ENCODE measurements around the gene LRFN5. TPM values are rescaled to one million over a fixed set of nuclear protein-coding genes. Genes with fewer than 3 reads are reported as not detected.
"Not testable (repeated sequence)": the region's sequence is repeated elsewhere in the genome, so short reads cannot be mapped to it uniquely, and the experiment has no call there.

The LRFN5 gene
- total RNA-seq, 1 experiment from 2014 or later: not detected

GRCh38 chr14:41749429-41749828 lies 142.8 kb downstream of the LRFN5 start:
- Mint-ChIP-seq H3K9me3 (ENCODE audit: unreplicated experiment) (no peaks in the 10 kb centered on the region), H3K4me1 (ENCODE audit: insufficient read depth, unreplicated experiment) (peaks cover 9% of the 10 kb centered on the region), H3K27me3 (ENCODE audit: insufficient read depth, unreplicated experiment) (no peaks in the 10 kb centered on the region), H3K4me3 (ENCODE audit: unreplicated experiment) (peak overlapping the region; percentile 61), H3K27ac (ENCODE audit: low read depth, unreplicated experiment) (peak overlapping the region; percentile 16), H3K36me3 (ENCODE audit: insufficient read depth, unreplicated experiment) (peaks cover 10% of the 10 kb centered on the region)
- intact Hi-C loops (cut with micrococcal nuclease): no loop called here
- no peak for TF ChIP-seq CTCF (IDR thresholded peaks at IDR 0.05; ENCODE audit: unreplicated experiment)
- ChIA-PET CTCF (no interaction called here), POLR2A (interaction anchor here (0.6 to 1.0 kb wide), 2 partner anchors 16 to 1754 kb away, joined by 3 read pairs; no protein-coding TSS in a partner anchor)
- no TSS peak for BruUV-seq (replicated peaks)
- DNase-seq (ENCODE audit: unreplicated experiment): peak; percentile 35

- H3K4me3 Mint-ChIP-seq (ENCODE audit: unreplicated experiment); BruUV-seq (replicated peaks); H3K4me1 Mint-ChIP-seq (ENCODE audit: insufficient read depth, unreplicated experiment); H3K36me3 Mint-ChIP-seq (ENCODE audit: insufficient read depth, unreplicated experiment); H3K27ac Mint-ChIP-seq (ENCODE audit: low read depth, unreplicated experiment); H3K27me3 Mint-ChIP-seq (ENCODE audit: insufficient read depth, unreplicated experiment); CTCF ChIA-PET; DNase-seq (ENCODE audit: unreplicated experiment); intact Hi-C loops (cut with micrococcal nuclease); H3K9me3 Mint-ChIP-seq (ENCODE audit: unreplicated experiment): not testable (repeated sequence)
- POLR2A ChIA-PET: interaction anchor here (1.0 kb wide), 1 partner anchor 15 kb away, joined by 3 read pairs; no protein-coding TSS in a partner anchor
Observed at GRCh38 chr14:41750575-41750974, 143.9 kb downstream of the LRFN5 start.

GRCh38 chr14:41758011-41758665 lies 151.5 kb downstream of the LRFN5 start:
- Mint-ChIP-seq H3K9me3 (ENCODE audit: unreplicated experiment) (no peaks in the 10 kb centered on the region), H3K4me3 (ENCODE audit: unreplicated experiment) (no peak overlapping the region), H3K4me1 (ENCODE audit: insufficient read depth, unreplicated experiment) (no peaks in the 10 kb centered on the region), H3K27ac (ENCODE audit: low read depth, unreplicated experiment) (no peak overlapping the region), H3K36me3 (ENCODE audit: insufficient read depth, unreplicated experiment) (no peaks in the 10 kb centered on the region), H3K27me3 (ENCODE audit: insufficient read depth, unreplicated experiment) (peaks cover 11% of the 10 kb centered on the region)
- TF ChIP-seq CTCF (IDR thresholded peaks at IDR 0.05; ENCODE audit: unreplicated experiment): no peak
- DNase-seq (ENCODE audit: unreplicated experiment): no peak
- POLR2A ChIA-PET: interaction anchor here (0.6 kb wide), 1 partner anchor 1230 kb away, joined by 3 read pairs; no protein-coding TSS in a partner anchor
- CTCF ChIA-PET: no interaction called here
- BruUV-seq (replicated peaks): no TSS peak
- intact Hi-C loops (cut with micrococcal nuclease): no loop called here

- DNase-seq (ENCODE audit: unreplicated experiment): no peak
- ChIA-PET POLR2A (no interaction called here), CTCF (no interaction called here)
- Mint-ChIP-seq H3K4me1 (ENCODE audit: insufficient read depth, unreplicated experiment) (no peaks in the 10 kb centered on the region), H3K4me3 (ENCODE audit: unreplicated experiment) (no peak overlapping the region), H3K9me3 (ENCODE audit: unreplicated experiment) (no peaks in the 10 kb centered on the region), H3K27me3 (ENCODE audit: insufficient read depth, unreplicated experiment) (peaks cover 7% of the 10 kb centered on the region), H3K27ac (ENCODE audit: low read depth, unreplicated experiment) (no peak overlapping the region), H3K36me3 (ENCODE audit: insufficient read depth, unreplicated experiment) (no peaks in the 10 kb centered on the region)
- intact Hi-C loops (cut with micrococcal nuclease): no loop called here
- TF ChIP-seq CTCF (IDR thresholded peaks at IDR 0.05; ENCODE audit: unreplicated experiment): no peak
- BruUV-seq (replicated peaks): no TSS peak
Observed at GRCh38 chr14:41761204-41761603, 154.5 kb downstream of the LRFN5 start.

Data from MCF 10A (cell line).